Neural cell (in vitro differentiated cells): Measurements from ENCODE around the gene TUBB8B. TPM values are rescaled to one million over a fixed set of nuclear protein-coding genes. Genes with fewer than 3 reads are reported as not detected.
"Not testable (repeated sequence)": the region's sequence is repeated elsewhere in the genome, so short reads cannot be mapped to it uniquely, and the experiment has no call there.

Experiments used
- H2AFZ ChIP-seq: fragments of 200-600, 300-800 bp; sonication (generic), shearing (Covaris generic); 2 replicates; pipeline ENCODE4 v1.6.0; 2014; ENCODE audit warnings: low read depth, mild to moderate bottlenecking, antibody characterized with exemption, low read length, moderate library complexity
- H3F3A ChIP-seq: fragments of 200-600 bp; shearing (Covaris generic); 2 replicates; pipeline ENCODE4 v1.6.1; 2016; ENCODE audit warnings: mild to moderate bottlenecking, moderate library complexity, mixed read lengths, antibody characterized with exemption, low read length; ENCODE audit not compliant: insufficient read depth, poor library complexity, severe bottlenecking
- H3K27ac ChIP-seq: fragments of 200-600, 300-800 bp; sonication (generic), shearing (Covaris generic); 2 replicates; pipeline ENCODE4 v1.5.1; 2014; ENCODE audit warnings: mild to moderate bottlenecking, low read length, moderate library complexity
- H3K27me3 ChIP-seq: fragments of 300-800, 200-600 bp; sonication (generic), shearing (Covaris generic); 2 replicates; pipeline ENCODE4 v1.6.0; 2014; ENCODE audit warnings: mild to moderate bottlenecking, low read depth, low read length, moderate library complexity; ENCODE audit not compliant: insufficient read depth
- H3K36me3 ChIP-seq: fragments of 300-800, 200-600 bp; sonication (generic), shearing (Covaris generic); 2 replicates; pipeline ENCODE4 v1.5.1; 2014; ENCODE audit warnings: mild to moderate bottlenecking, antibody characterized with exemption, low read length, moderate library complexity; ENCODE audit not compliant: insufficient read depth
- H3K4me2 ChIP-seq: fragments of 300-800, 200-600 bp; sonication (generic), shearing (Covaris generic); 2 replicates; pipeline ENCODE4 v1.6.0; 2014; ENCODE audit warnings: mild to moderate bottlenecking, low read length
- H3K4me3 ChIP-seq: fragments of 300-800, 200-600 bp; sonication (generic), shearing (Covaris generic); 2 replicates; pipeline ENCODE4 v1.5.1; 2014; ENCODE audit warnings: mild to moderate bottlenecking, low read length, moderate library complexity
- H3K79me2 ChIP-seq: fragments of 200-600 bp; shearing (Covaris generic); replicated peaks from 2 replicates; pipeline ENCODE4 v1.6.0; 2014; ENCODE audit warnings: mild to moderate bottlenecking, low read length, moderate library complexity; ENCODE audit not compliant: insufficient read depth
- H3K9ac ChIP-seq: fragments of 300-800, 200-600 bp; sonication (generic), shearing (Covaris generic); 2 replicates; pipeline ENCODE4 v1.6.1; 2016; ENCODE audit warnings: mild to moderate bottlenecking, low read length, mixed read lengths
- H3K9me2 ChIP-seq: fragments of 200-600 bp; shearing (Covaris generic); 2 replicates; pipeline ENCODE4 v1.6.1; 2016; ENCODE audit warnings: mild to moderate bottlenecking, low read length, mixed read lengths; ENCODE audit not compliant: insufficient read depth
- H3K9me3 ChIP-seq: fragments of 200-600, 300-800 bp; sonication (generic), shearing (Covaris generic); 2 replicates; pipeline ENCODE4 v1.6.1; 2016; ENCODE audit warnings: mild to moderate bottlenecking, mixed run types, low read length, moderate library complexity, mixed read lengths
- H4K20me1 ChIP-seq: fragments of 200-600 bp; shearing (Covaris generic); 2 replicates; pipeline ENCODE4 v1.6.1; 2016; ENCODE audit warnings: mild to moderate bottlenecking, mixed run types; ENCODE audit not compliant: insufficient read depth
- polyA plus RNA-seq: library from polyadenylated mRNA; depleted of rRNA; stranded (reverse); fragments of >200 nt; gene quantifications from 2 replicates; pipeline ENCODE4 v1.2.3, GENCODE V29; 2014

The TUBB8B gene
- polyA plus RNA-seq, 1 donor from 2014 or later, result not detected

GRCh38 chr18:73181-73777 lies 23.9 kb upstream of the TUBB8B start:
- not testable (repeated sequence) for H3F3A ChIP-seq, H3K4me3 ChIP-seq, H3K79me2 ChIP-seq, H3K9me3 ChIP-seq, H3K9me2 ChIP-seq, H3K4me2 ChIP-seq, H4K20me1 ChIP-seq, H3K36me3 ChIP-seq, H3K9ac ChIP-seq, H2AFZ ChIP-seq, H3K27me3 ChIP-seq, H3K27ac ChIP-seq

DNA sequence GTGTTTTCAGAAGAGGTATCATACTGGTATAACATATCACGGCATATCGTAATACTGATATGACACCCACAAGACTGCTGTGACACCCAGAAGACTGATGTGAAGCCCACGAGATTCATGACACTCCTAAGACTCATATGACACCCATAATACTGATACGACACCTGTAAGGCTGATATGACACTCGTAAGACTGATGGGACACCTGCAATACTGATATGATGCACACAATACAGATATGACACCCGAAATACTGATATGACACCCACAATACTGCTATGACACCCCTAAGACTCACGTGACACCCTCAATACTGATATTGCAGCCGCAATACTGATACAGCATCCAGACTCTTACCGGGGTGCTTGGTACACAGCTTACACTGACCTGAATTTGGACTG lies 18.3 kb upstream of the TUBB8B start:
- not testable (repeated sequence) for H3K79me2 ChIP-seq

DNA sequence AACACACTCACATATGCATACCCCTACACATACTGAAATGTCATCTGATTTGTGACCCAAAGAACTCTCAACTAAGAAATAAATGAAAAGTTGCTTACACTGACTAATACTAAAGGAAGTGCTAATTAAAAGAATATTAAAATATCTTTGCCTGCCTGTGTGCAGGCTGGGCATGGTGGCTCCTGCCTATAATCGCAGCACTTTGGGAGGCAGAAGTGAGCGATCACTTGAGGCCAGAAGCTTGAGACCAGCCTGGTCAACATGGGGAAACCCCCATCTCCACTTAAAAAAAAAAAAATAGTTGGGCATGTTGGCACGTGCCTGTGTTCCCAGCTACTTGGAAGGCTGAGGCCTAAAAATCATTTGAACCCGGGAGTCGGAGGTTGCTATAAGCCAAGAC lies 14.9 kb upstream of the TUBB8B start:
- not testable (repeated sequence) for H3K9me3 ChIP-seq, H3K4me3 ChIP-seq, H3K9ac ChIP-seq, H3K79me2 ChIP-seq, H3K27ac ChIP-seq, H3K36me3 ChIP-seq, H3F3A ChIP-seq, H4K20me1 ChIP-seq, H2AFZ ChIP-seq, H3K4me2 ChIP-seq, H3K9me2 ChIP-seq, H3K27me3 ChIP-seq

More for the DNA sequence above, 18.3 kb upstream of the TUBB8B start:
- H3F3A ChIP-seq, H3K4me2 ChIP-seq, H3K4me3 ChIP-seq, H4K20me1 ChIP-seq, H3K27me3 ChIP-seq, H3K9me2 ChIP-seq, H3K9ac ChIP-seq, H2AFZ ChIP-seq, H3K36me3 ChIP-seq, H3K27ac ChIP-seq, H3K9me3 ChIP-seq: not testable (repeated sequence)

- H2AFZ ChIP-seq, H3K27ac ChIP-seq, H3F3A ChIP-seq, H3K36me3 ChIP-seq, H3K9me3 ChIP-seq, H4K20me1 ChIP-seq, H3K9me2 ChIP-seq, H3K9ac ChIP-seq, H3K4me2 ChIP-seq, H3K79me2 ChIP-seq, H3K4me3 ChIP-seq, H3K27me3 ChIP-seq: not testable (repeated sequence)
Observed at GRCh38 chr18:63656-64055, 14.2 kb upstream of the TUBB8B start.

GRCh38 chr18:54388-54787 lies 5.0 kb upstream of the TUBB8B start:
- H3K36me3 ChIP-seq, H3K9me2 ChIP-seq, H3K9ac ChIP-seq, H3K4me2 ChIP-seq, H3K4me3 ChIP-seq, H3K9me3 ChIP-seq, H3F3A ChIP-seq, H3K27ac ChIP-seq, H2AFZ ChIP-seq, H3K79me2 ChIP-seq, H3K27me3 ChIP-seq, H4K20me1 ChIP-seq: not testable (repeated sequence)

DNA sequence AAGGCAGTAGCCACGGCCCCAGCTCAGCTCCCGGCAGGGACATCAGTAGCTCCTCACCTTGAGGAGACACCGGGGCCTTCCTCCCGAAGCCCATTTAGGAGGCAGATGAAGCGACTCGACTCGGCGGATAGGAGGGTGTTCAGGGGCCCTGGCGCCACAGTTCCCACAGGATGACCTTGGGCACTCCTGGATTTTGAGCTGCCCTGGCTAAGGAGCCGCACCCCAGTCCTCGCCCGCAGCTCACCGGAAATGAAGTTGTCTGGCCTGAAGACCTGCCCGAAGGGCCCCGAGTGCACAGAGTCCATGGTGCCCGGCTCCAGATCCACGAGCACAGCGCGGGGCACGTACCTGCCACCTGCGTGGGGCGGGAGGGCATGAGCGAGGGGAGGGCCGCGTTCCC lies 719 bp downstream of the TUBB8B start:
- H3K4me2 ChIP-seq, H3K36me3 ChIP-seq, H3K79me2 ChIP-seq, H3F3A ChIP-seq, H3K9me3 ChIP-seq, H3K9ac ChIP-seq, H3K27me3 ChIP-seq, H3K4me3 ChIP-seq, H3K9me2 ChIP-seq, H2AFZ ChIP-seq, H4K20me1 ChIP-seq, H3K27ac ChIP-seq: not testable (repeated sequence)

DNA sequence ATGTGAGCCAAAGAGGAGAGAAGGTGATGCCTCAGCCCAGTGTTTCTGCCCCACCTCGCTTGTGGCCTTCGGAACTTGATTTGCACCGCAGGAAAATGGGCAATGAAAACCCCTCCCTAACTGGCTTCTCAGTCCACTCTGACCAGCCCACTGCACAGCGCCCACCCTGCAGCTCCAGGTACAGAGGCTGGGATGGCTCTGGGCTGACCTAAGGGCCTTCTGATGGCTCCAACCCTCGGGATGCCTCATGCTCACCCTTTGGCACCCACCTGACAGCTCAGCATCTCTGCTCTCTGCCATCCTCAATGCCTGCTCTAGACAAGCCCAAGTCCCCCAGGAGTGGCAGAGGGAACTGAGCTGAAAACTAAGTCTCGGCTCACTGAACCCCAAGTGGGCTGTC lies 36.2 kb downstream of the TUBB8B start:
- H3K4me3 ChIP-seq, H2AFZ ChIP-seq, H3K27ac ChIP-seq, H4K20me1 ChIP-seq, H3K27me3 ChIP-seq, H3K4me2 ChIP-seq, H3K9ac ChIP-seq, H3K79me2 ChIP-seq, H3K36me3 ChIP-seq, H3F3A ChIP-seq, H3K9me3 ChIP-seq, H3K9me2 ChIP-seq: not testable (repeated sequence)

DNA sequence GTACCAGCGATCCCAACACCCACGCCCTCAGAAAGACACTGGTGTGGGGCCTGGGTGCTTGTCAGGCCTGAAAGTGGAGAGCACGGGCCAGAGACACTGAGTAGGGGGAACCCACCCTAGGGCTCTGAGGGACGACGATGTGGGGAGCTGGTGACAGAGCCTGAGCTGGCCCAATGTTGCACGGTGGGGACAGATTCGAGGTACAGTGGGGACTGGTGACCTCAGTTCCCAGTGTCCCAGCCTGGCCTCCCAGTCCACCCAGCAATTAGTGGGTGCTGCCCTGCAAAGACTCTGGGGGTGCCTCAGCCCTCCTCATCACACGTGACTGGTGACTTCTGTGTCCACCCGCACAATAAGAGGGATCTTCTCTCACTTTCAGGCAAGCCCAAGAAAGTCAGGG lies 36.6 kb downstream of the TUBB8B start:
- H3K9me3 ChIP-seq, H3F3A ChIP-seq, H3K36me3 ChIP-seq, H3K27ac ChIP-seq, H3K4me3 ChIP-seq, H3K9ac ChIP-seq, H3K79me2 ChIP-seq, H3K27me3 ChIP-seq, H4K20me1 ChIP-seq, H2AFZ ChIP-seq, H3K4me2 ChIP-seq, H3K9me2 ChIP-seq: not testable (repeated sequence)
